Spleen (tissue), 11 donors: ENCODE measurements around the gene C1QTNF1. TPM values are rescaled to one million over a fixed set of nuclear protein-coding genes. Genes with fewer than 3 reads are reported as not detected.

ENCODE experiments used
- DNase-seq: peaks from one replicate; pipeline ENCODE4 v3.0.0-alpha.2; 2020
- H3K27ac ChIP-seq, 8 donors: fragments of 200-600 bp; sonication (generic) in 7 of 8; 1 replicate in 4 of 8; 2 replicates in 4 of 8; pipeline versions ENCODE4 v1.5.0 to v1.8.0; 2016 to 2021; ENCODE audit warnings: inconsistent platforms in 4 of 8, mild to moderate bottlenecking in 4 of 8, moderate library complexity in 1 of 8
- H3K27me3 ChIP-seq, 7 donors: fragments of 200-600 bp; sonication (generic) in 6 of 7; replicated peaks in 1 of 7; 1 replicate in 4 of 7; 2 replicates in 3 of 7; pipeline versions ENCODE4 v1.5.0 to v1.8.0; 2016 to 2021; ENCODE audit warnings: inconsistent platforms in 3 of 7, mild to moderate bottlenecking in 1 of 7
- H3K36me3 ChIP-seq, 6 donors: fragments of 200-600 bp; sonication (generic) in 5 of 6; 1 replicate in 4 of 6; 2 replicates in 2 of 6; pipeline versions ENCODE4 v1.5.0 to v1.8.0; 2016 to 2021; ENCODE audit warnings: inconsistent platforms in 2 of 6
- H3K4me1 ChIP-seq, 6 donors: fragments of 200-600 bp; sonication (generic) in 5 of 6; 1 replicate in 3 of 6; 2 replicates in 3 of 6; pipeline versions ENCODE4 v1.5.0 to v1.8.0; 2016 to 2021; ENCODE audit warnings: inconsistent platforms in 3 of 6
- H3K4me3 ChIP-seq, 8 donors: fragments of 200-600 bp; sonication (generic) in 7 of 8; 1 replicate in 4 of 8; 2 replicates in 4 of 8; pipeline versions ENCODE4 v1.5.0 to v1.8.0; 2016 to 2021; ENCODE audit warnings: inconsistent platforms in 4 of 8, mild to moderate bottlenecking in 4 of 8, moderate library complexity in 2 of 8
- H3K9me3 ChIP-seq, 8 donors: fragments of 200-600 bp; sonication (generic) in 7 of 8; 1 replicate in 4 of 8; 2 replicates in 4 of 8; pipeline versions ENCODE4 v1.5.0 to v1.8.0; 2016 to 2021; ENCODE audit warnings: inconsistent platforms in 4 of 8
- POLR2A ChIP-seq, 3 donors: fragments of 450-650 bp; IDR thresholded peaks; one replicate each; pipeline ENCODE4 v1.5.1; 2017; ENCODE audit warnings: antibody characterized with exemption in 3 of 3, mild to moderate bottlenecking in 1 of 3
- POLR2AphosphoS5 ChIP-seq, 3 donors: sonication (generic); formaldehyde crosslinking; IDR thresholded peaks; one replicate each; pipeline ENCODE4 v1.5.1; 2017; ENCODE audit warnings: antibody characterized with exemption in 3 of 3
- WGBS, 5 donors: extraction: QIAGEN DNeasy Blood & Tissue Kit in 3 of 5; methylation state at CpG; one replicate each; pipeline versions ENCODE4 v1.1.5 to v1.1.7; 2013 to 2018; 5-methylcytosine and 5-hydroxymethylcytosine counted together
- intact Hi-C: fragments of 100-400 bp; cut with DNase I; formaldehyde crosslinking; loops from one replicate; pipeline ENCODE4 v1.15.0; 2023; ENCODE audit warnings: low total_unique reads
- polyA plus RNA-seq, 3 donors: library from polyadenylated mRNA; stranded (reverse); fragments of 200-250 nt; gene quantifications; one replicate each; pipeline ENCODE4 v1.2.1, GENCODE V29; 2013
- total RNA-seq, 7 donors: library from RNA; depleted of rRNA in 3 of 7; stranded (reverse); fragments of >200 nt in 3 of 7; fragmentation: NEBNext Ultra II Directional in 4 of 7; extraction: Animal tissue kit (Norgen Biotek cat#: 25700) in 4 of 7; gene quantifications; one replicate each; pipeline versions ENCODE4 v1.1.0 to v1.2.1, GENCODE V29; 2016 to 2021
- TF ChIP-seq, protein P1 (sequence below), 11 experiments: fragments of 200-600 bp in 7 of 11; fragments of 450-650 bp in 4 of 11; sonication (generic) in 4 of 11; IDR thresholded peaks in 8 of 11; conservative IDR thresholded peaks in 3 of 11; 1 replicate in 7 of 11; 2 replicates in 4 of 11; pipeline versions ENCODE4 v1.4.0 to v1.8.0; 2016 to 2021; ENCODE audit warnings: antibody characterized with exemption in 11 of 11, inconsistent platforms in 4 of 11, mild to moderate bottlenecking in 1 of 11
- donor health status: healthy with polysubstance abuse.
- donor health status: DM: no; HTN: no; CAD: no; lungs with moderate emphysema.
- donor health status: DM: no; HTN: no; CAD: no.
- donor health status: Bipolar disorder and iron deficiency.
- donor health status: healthy.
- donor health status: DM: no; HTN: no; CAD: no.
- donor health status: DM: yes; HTN: yes; CAD: no.

The C1QTNF1 gene
- total and polyA plus RNA-seq, 10 donors = 14.7 to 101 (median 44.4) TPM

DNA sequence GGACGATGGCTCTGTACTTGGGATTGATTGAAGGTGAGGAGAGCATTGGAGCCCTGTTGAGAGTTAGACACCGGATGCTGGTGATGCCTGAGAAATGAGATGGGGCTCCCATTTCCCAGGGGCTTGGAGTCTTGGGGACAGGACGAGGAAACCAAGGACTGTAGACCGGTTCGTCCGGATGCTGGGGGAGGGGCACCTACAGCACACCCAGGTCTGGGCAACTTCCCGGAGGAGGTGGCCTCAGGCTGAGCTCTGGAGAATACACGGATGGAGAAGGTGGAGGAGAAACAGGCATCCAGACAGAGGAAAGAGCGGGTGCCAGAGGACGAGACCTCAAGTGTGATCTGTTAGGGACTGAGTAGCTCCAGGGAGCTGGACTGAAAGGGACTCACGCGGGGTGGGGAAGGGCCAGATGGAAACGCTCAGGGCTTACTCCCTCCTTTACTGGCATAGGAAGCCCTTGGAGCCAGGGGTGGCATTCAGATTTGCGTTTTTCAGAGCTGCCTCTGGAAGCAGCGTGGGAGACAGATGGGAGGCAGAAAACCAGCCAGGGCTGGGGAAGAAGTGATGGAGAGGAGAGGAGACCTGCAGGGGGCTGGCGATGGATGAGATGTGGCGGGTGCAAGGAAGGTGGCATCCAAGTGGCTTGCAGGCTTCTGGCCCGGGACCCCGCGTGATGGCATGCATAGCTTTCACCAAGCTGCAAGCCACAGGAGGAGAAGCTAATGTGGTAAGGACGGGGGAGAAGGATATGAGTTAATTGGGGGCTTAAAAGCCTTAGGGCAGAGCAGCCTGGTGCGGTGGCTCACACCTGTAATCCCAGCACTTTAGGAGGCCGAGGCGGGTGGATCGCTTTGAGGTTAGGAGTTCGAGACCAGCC lies 8.3 kb downstream of the C1QTNF1 start:
- TF ChIP-seq POLR2A (IDR thresholded peaks at IDR 0.05) = no peak
- TF ChIP-seq, protein P1, sequence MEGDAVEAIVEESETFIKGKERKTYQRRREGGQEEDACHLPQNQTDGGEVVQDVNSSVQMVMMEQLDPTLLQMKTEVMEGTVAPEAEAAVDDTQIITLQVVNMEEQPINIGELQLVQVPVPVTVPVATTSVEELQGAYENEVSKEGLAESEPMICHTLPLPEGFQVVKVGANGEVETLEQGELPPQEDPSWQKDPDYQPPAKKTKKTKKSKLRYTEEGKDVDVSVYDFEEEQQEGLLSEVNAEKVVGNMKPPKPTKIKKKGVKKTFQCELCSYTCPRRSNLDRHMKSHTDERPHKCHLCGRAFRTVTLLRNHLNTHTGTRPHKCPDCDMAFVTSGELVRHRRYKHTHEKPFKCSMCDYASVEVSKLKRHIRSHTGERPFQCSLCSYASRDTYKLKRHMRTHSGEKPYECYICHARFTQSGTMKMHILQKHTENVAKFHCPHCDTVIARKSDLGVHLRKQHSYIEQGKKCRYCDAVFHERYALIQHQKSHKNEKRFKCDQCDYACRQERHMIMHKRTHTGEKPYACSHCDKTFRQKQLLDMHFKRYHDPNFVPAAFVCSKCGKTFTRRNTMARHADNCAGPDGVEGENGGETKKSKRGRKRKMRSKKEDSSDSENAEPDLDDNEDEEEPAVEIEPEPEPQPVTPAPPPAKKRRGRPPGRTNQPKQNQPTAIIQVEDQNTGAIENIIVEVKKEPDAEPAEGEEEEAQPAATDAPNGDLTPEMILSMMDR (IDR thresholded peaks at IDR 0.05 in 8 of 11, conservative IDR thresholded peaks at IDR 0.05 in 3 of 11) = no peak
- TF ChIP-seq POLR2AphosphoS5 (IDR thresholded peaks at IDR 0.05) = no peak
- peak; percentile 55 for DNase-seq
- H3K4me1 ChIP-seq = peaks cover 0 to 31% (median 21%) of the 10 kb centered on the region in 6 donors

DNA sequence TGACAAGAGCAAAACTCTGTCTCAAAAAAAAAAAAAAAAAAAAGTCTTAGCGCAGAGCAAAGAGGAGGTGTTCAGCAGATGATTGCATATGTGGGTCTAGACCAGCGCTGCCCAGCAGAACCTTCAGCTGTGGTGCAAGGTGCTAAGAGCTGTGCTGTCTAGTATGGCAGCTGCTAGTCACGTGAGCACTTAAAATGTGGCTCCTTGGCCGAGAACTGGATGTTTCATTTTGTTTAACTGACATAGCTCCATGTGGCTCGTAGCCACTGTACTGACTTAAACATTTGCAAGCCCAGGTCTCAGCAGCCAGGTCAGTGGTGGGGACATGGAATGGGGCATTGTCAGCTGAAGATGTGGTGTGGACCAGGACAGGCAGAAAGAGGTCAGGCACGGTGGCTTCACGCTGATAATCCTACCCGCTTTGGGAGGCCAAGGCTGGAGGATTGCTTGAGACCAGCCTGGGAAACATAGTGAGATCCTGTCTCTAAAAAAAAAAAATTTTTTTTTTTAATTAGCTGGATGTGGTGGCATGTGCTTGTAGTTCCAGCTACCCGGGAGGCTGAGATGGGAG lies 9.2 kb downstream of the C1QTNF1 start:
- H3K4me3 ChIP-seq = no peak overlapping the region
- TF ChIP-seq POLR2AphosphoS5 (IDR thresholded peaks at IDR 0.05) (no peak), POLR2A (IDR thresholded peaks at IDR 0.05) (no peak)
- TF ChIP-seq, protein P1 (IDR thresholded peaks at IDR 0.05 in 8 of 11, conservative IDR thresholded peaks at IDR 0.05 in 3 of 11) = no peak
- DNase-seq = no peak
- no peaks in the 10 kb centered on the region for H3K36me3 ChIP-seq
- peaks cover 0 to 33% (median 0%) of the 10 kb centered on the region in 7 donors for H3K27me3 ChIP-seq
- intact Hi-C loops = no loop called here
- peaks cover 0 to 23% (median 15%) of the 10 kb centered on the region in 6 donors for H3K4me1 ChIP-seq
- H3K9me3 ChIP-seq = no peaks in the 10 kb centered on the region
- H3K27ac ChIP-seq = no peak overlapping the region
- WGBS, 5 donors = 83 to 95% (median 91%) methylated on average over 9 of the region's 9 CpGs

More for the DNA sequence above, 8.3 kb downstream of the C1QTNF1 start:
- H3K27me3 ChIP-seq = peaks cover 0 to 42% (median 0%) of the 10 kb centered on the region in 7 donors
- H3K4me3 ChIP-seq = no peak overlapping the region
- 88 to 91% (median 90%) methylated on average over 26 of the region's 26 CpGs for WGBS, 5 donors
- H3K27ac ChIP-seq = no peak overlapping the region
- H3K36me3 ChIP-seq = no peaks in the 10 kb centered on the region
- intact Hi-C loops = no loop called here
- no peaks in the 10 kb centered on the region for H3K9me3 ChIP-seq

DNA sequence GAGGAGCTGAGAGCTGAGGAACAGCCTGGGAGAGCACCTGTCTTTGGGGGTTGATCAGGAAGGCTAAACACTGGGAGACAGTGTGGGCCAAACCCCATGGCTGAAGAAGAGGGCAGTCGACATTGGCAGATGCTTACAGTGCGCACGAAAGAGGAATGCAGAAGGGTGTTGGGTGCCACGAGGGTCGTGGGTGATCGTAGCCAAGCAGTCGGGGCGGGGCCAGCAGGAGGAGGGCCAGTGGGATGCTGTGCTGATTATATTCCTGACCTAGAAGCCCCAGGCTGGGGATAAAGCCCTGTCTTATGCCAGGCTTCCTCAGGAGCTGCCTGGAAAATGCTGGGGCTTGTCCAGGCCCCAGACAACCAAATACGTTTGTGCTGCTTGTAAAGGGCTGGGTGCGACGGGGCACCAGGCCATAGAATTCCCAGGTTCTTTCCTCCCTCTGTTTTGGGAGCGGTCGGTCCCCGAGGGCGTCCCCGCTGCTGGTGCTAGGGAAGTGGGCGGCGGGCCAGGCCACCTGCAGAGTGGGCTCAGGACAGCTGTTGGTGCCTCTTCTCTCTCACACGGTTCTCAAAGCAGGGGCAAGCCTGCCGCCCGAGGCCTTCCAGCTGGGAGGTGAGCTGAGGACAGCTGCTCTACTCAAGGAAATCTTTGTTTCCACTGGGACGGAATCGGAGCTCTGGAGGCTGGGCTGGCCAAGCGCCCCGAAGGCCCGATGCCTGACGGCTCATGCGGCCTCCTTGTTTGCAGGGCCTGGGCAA lies 10.0 kb downstream of the C1QTNF1 start:
- TF ChIP-seq POLR2AphosphoS5 (IDR thresholded peaks at IDR 0.05) (no peak), POLR2A (IDR thresholded peaks at IDR 0.05) (no peak)
- TF ChIP-seq, protein P1 (IDR thresholded peaks at IDR 0.05 in 8 of 11, conservative IDR thresholded peaks at IDR 0.05 in 3 of 11) = no peak
- peak; percentile 55 for DNase-seq
- no peak overlapping the region for H3K4me3 ChIP-seq
- WGBS, 5 donors = 73 to 94% (median 90%) methylated on average over 15 to 28 of the region's 28 CpGs
- peaks cover 0 to 25% (median 0%) of the 10 kb centered on the region in 7 donors for H3K27me3 ChIP-seq
- peaks cover 0 to 24% (median 13%) of the 10 kb centered on the region in 6 donors for H3K4me1 ChIP-seq
- intact Hi-C loops = no loop called here
- H3K27ac ChIP-seq = no peak overlapping the region
- no peaks in the 10 kb centered on the region for H3K36me3 ChIP-seq
- no peaks in the 10 kb centered on the region for H3K9me3 ChIP-seq
